SK-N-SH (cell line): ENCODE data around the gene OR4K2. TPM values are rescaled to one million over a fixed set of nuclear protein-coding genes. Genes with fewer than 3 reads are reported as not detected.

ENCODE experiments used
- CTCF ChIA-PET: fragments of 300-600, 350-600 bp; formaldehyde crosslinking; extraction: SDS; loops from one replicate; lab custom pipeline; 2021; lab: Yijun Ruan, JAX
- POLR2A ChIA-PET: fragments of 350-600 bp; sonication (Branson Sonifier 250); formaldehyde crosslinking; extraction: SDS; loops from one replicate; lab custom pipeline; 2020; ENCODE audit warnings: antibody characterized with exemption, inconsistent platforms; lab: Yijun Ruan, JAX
- DNase-seq: peaks from one replicate; pipeline ENCODE4 v3.0.0; 2012
- H2AFZ ChIP-seq: fragments of 200-600 bp; sonication (generic); 2 replicates; pipeline ENCODE4 v1.8.1; 2016; ENCODE audit warnings: antibody characterized with exemption, mild to moderate bottlenecking, low read depth
- H3F3A ChIP-seq: fragments of 200-600 bp; sonication (generic); replicated peaks from 2 replicates; pipeline ENCODE3; 2016; ENCODE audit warnings: antibody characterized with exemption, mild to moderate bottlenecking; ENCODE audit not compliant: insufficient read depth
- H3K27ac ChIP-seq, 2 experiments: fragments of 200-500 bp in 1 of 2; fragments of 200-600 bp in 1 of 2; sonication (Bioruptor generic) in 1 of 2; sonication (generic), shearing (Covaris generic) in 1 of 2; 2 replicates each; pipeline versions ENCODE4 v1.5.1 to v1.6.1; 2014 to 2016; ENCODE audit warnings: low read depth in 2 of 2, inconsistent platforms in 1 of 2, low read length in 1 of 2, mild to moderate bottlenecking in 1 of 2, mixed read lengths in 1 of 2
- H3K27me3 ChIP-seq: fragments of 200-600 bp; sonication (generic), shearing (Covaris generic); 2 replicates; pipeline ENCODE4 v1.6.1; 2016; ENCODE audit warnings: mixed run types; ENCODE audit not compliant: insufficient read depth
- H3K36me3 ChIP-seq, 2 experiments: fragments of 200-500 bp in 1 of 2; fragments of 200-600 bp in 1 of 2; sonication (Bioruptor generic) in 1 of 2; sonication (generic) in 1 of 2; replicated peaks in 1 of 2; 2 replicates each; pipeline versions ENCODE3 to v1.5.1; 2014 to 2016; ENCODE audit warnings: low read length in 1 of 2, mild to moderate bottlenecking in 1 of 2; ENCODE audit not compliant: insufficient read depth in 2 of 2, control insufficient read depth in 1 of 2
- H3K4me1 ChIP-seq, 2 experiments: fragments of 200-500 bp in 1 of 2; fragments of 200-600 bp in 1 of 2; sonication (Bioruptor generic) in 1 of 2; sonication (generic), shearing (Covaris generic) in 1 of 2; 2 replicates each; pipeline versions ENCODE4 v1.5.1 to v1.6.1; 2014 to 2016; ENCODE audit warnings: low read depth in 1 of 2, low read length in 1 of 2, mixed run types in 1 of 2; ENCODE audit not compliant: insufficient read depth in 2 of 2, control insufficient read depth in 1 of 2
- H3K4me2 ChIP-seq: fragments of 200-600 bp; sonication (generic), shearing (Covaris generic); 2 replicates; pipeline ENCODE4 v1.6.1; 2017; ENCODE audit warnings: mixed run types
- H3K4me3 ChIP-seq, 2 experiments: fragments of 200-500 bp in 1 of 2; fragments of 200-600 bp in 1 of 2; sonication (Bioruptor generic) in 1 of 2; sonication (generic), shearing (Covaris generic) in 1 of 2; 2 replicates each; pipeline versions ENCODE4 v1.5.1 to v1.8.1; 2014 to 2016; ENCODE audit warnings: low read depth in 2 of 2, inconsistent platforms in 1 of 2, low read length in 1 of 2, mild to moderate bottlenecking in 1 of 2, mixed read lengths in 1 of 2, moderate library complexity in 1 of 2
- H3K79me2 ChIP-seq: fragments of 200-600 bp; sonication (generic); 2 replicates; pipeline ENCODE4 v1.8.1; 2017; ENCODE audit warnings: mild to moderate bottlenecking; ENCODE audit not compliant: insufficient read depth
- H3K9ac ChIP-seq: fragments of 200-600 bp; sonication (generic); 2 replicates; pipeline ENCODE4 v1.6.1; 2017; ENCODE audit warnings: mixed run types
- H3K9me2 ChIP-seq: fragments of 200-600 bp; sonication (generic); 2 replicates; pipeline ENCODE4 v1.6.1; 2017; ENCODE audit warnings: mixed run types
- H3K9me3 ChIP-seq: fragments of 200-600 bp; sonication (generic); 2 replicates; pipeline ENCODE4 v1.6.1; 2017; ENCODE audit warnings: mixed run types, mild to moderate bottlenecking, moderate library complexity
- H4K20me1 ChIP-seq: fragments of 200-600 bp; sonication (generic); 2 replicates; pipeline ENCODE4 v1.6.1; 2017; ENCODE audit warnings: mild to moderate bottlenecking, mixed run types; ENCODE audit not compliant: insufficient read depth
- ELF1 ChIP-seq: IDR thresholded peaks from 2 replicates; pipeline ENCODE4 v1.4.0; 2012
- EZH2phosphoT487 ChIP-seq: fragments of 200-600 bp; sonication (generic); IDR thresholded peaks from 2 replicates; pipeline ENCODE4 v1.6.1; 2017; ENCODE audit warnings: low read depth, mixed run types, mild to moderate bottlenecking, antibody characterized with exemption, moderate library complexity, borderline replicate concordance
- FOXJ3 ChIP-seq: sonication (generic); formaldehyde crosslinking; IDR thresholded peaks from 2 replicates; pipeline ENCODE4 v1.5.1; 2020; ENCODE audit warnings: mild to moderate bottlenecking, missing genetic modification reagents
- GABPA ChIP-seq: IDR thresholded peaks from 2 replicates; pipeline ENCODE4 v1.4.0; 2012; ENCODE audit warnings: low read depth, mild to moderate bottlenecking
- GATA2 ChIP-seq: sonication (generic); formaldehyde crosslinking; IDR thresholded peaks from 2 replicates; pipeline ENCODE4 v1.5.0; 2020; ENCODE audit warnings: mild to moderate bottlenecking, missing genetic modification reagents
- JUND ChIP-seq: IDR thresholded peaks from 2 replicates; pipeline ENCODE4 v1.4.0; 2012
- POLR2AphosphoS5 ChIP-seq: IDR thresholded peaks from 2 replicates; pipeline ENCODE4 v1.6.1; 2012; ENCODE audit warnings: low read depth, low read length
- RCOR1 ChIP-seq: fragments of 150-350 bp; IDR thresholded peaks from 2 replicates; pipeline ENCODE4 v1.6.1; 2017; ENCODE audit warnings: antibody characterized with exemption, low read length
- RFX5 ChIP-seq: IDR thresholded peaks from 2 replicates; pipeline ENCODE4 v1.6.1; 2012; ENCODE audit warnings: mild to moderate bottlenecking, improper control_type of control experiment, low read length
- RXRA ChIP-seq: IDR thresholded peaks from 2 replicates; pipeline ENCODE4 v1.4.0; 2012; ENCODE audit warnings: low read depth, mild to moderate bottlenecking, borderline replicate concordance
- SIN3A ChIP-seq: IDR thresholded peaks from 2 replicates; pipeline ENCODE4 v1.6.1; 2012; ENCODE audit warnings: low read depth, mild to moderate bottlenecking, low read length, moderate library complexity, borderline replicate concordance
- TCF12 ChIP-seq: IDR thresholded peaks from 2 replicates; pipeline ENCODE4 v1.4.0; 2012
- WGBS: methylation state at CpG from one replicate; pipeline ENCODE4 v1.1.6; 2017; ENCODE audit warnings: low lambda C conversion rate; 5-methylcytosine and 5-hydroxymethylcytosine counted together
- polyA plus RNA-seq, 3 experiments: library from polyadenylated mRNA; depleted of rRNA; stranded (reverse); fragments of >200 nt; gene quantifications; 2 replicates each; pipeline ENCODE4 v1.2.3, GENCODE V29; 2012
- TF ChIP-seq, protein P1 (sequence below): fragments of 150-350 bp; IDR thresholded peaks from 2 replicates; pipeline ENCODE4 v1.6.1; 2017; ENCODE audit warnings: antibody characterized with exemption, low read length, low read depth, borderline replicate concordance
- TF ChIP-seq, protein P2 (sequence below): IDR thresholded peaks from 2 replicates; pipeline ENCODE4 v1.4.0; 2012; ENCODE audit warnings: low read depth
- TF ChIP-seq, protein P3 (sequence below): fragments of 200-600 bp; sonication (generic); IDR thresholded peaks from 2 replicates; pipeline ENCODE4 v1.6.1; 2017; ENCODE audit warnings: antibody characterized with exemption, mild to moderate bottlenecking, moderate library complexity
- TF ChIP-seq, protein P4 (sequence below): fragments of 150-350 bp; IDR thresholded peaks from 2 replicates; pipeline ENCODE4 v1.6.1; 2016; ENCODE audit warnings: mild to moderate bottlenecking, low read depth, low read length

Gene OR4K2
- polyA plus RNA-seq, 1 of the 3 experiments (the other 2 are of a cell fraction), result not detected

DNA sequence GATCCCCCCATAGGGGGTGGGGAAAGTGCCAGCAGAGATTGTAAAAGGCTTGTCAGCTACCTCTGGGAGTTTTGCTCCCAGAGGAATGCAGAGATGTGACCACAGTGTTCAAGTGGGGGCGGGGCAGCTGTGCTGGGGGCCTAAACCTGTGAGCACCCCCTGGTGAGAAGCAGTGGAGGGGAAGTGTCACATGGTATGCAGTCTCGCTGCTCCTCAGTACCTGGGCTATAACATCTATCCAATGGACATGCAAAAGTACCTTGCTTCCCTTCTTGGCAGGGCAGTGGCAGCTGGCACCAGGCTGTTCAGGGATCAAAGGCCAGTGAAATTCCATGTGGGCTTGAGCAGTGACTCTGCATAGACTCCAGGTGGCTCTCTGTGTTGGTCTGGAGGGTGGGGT, 20.3 kb downstream of the OR4K2 start:
- Histone ChIP-seq H3K27me3 (no peaks in the 10 kb centered on the region), H3K36me3 (no peaks in the 10 kb centered on the region)
- no peak for DNase-seq
- TF ChIP-seq, protein P1, sequence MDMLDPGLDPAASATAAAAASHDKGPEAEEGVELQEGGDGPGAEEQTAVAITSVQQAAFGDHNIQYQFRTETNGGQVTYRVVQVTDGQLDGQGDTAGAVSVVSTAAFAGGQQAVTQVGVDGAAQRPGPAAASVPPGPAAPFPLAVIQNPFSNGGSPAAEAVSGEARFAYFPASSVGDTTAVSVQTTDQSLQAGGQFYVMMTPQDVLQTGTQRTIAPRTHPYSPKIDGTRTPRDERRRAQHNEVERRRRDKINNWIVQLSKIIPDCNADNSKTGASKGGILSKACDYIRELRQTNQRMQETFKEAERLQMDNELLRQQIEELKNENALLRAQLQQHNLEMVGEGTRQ, result no peak
- TF ChIP-seq EZH2phosphoT487 (no peak), FOXJ3 (CRISPR knock-in tag) (no peak), GABPA (no peak), RFX5 (no peak), GATA2 (CRISPR knock-in tag) (no peak), SIN3A (no peak), JUND (no peak), POLR2AphosphoS5 (no peak)
- TF ChIP-seq, protein P2, sequence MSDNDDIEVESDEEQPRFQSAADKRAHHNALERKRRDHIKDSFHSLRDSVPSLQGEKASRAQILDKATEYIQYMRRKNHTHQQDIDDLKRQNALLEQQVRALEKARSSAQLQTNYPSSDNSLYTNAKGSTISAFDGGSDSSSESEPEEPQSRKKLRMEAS, result no peak
- TF ChIP-seq, protein P3, sequence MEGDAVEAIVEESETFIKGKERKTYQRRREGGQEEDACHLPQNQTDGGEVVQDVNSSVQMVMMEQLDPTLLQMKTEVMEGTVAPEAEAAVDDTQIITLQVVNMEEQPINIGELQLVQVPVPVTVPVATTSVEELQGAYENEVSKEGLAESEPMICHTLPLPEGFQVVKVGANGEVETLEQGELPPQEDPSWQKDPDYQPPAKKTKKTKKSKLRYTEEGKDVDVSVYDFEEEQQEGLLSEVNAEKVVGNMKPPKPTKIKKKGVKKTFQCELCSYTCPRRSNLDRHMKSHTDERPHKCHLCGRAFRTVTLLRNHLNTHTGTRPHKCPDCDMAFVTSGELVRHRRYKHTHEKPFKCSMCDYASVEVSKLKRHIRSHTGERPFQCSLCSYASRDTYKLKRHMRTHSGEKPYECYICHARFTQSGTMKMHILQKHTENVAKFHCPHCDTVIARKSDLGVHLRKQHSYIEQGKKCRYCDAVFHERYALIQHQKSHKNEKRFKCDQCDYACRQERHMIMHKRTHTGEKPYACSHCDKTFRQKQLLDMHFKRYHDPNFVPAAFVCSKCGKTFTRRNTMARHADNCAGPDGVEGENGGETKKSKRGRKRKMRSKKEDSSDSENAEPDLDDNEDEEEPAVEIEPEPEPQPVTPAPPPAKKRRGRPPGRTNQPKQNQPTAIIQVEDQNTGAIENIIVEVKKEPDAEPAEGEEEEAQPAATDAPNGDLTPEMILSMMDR, result no peak
- TF ChIP-seq, protein P4, sequence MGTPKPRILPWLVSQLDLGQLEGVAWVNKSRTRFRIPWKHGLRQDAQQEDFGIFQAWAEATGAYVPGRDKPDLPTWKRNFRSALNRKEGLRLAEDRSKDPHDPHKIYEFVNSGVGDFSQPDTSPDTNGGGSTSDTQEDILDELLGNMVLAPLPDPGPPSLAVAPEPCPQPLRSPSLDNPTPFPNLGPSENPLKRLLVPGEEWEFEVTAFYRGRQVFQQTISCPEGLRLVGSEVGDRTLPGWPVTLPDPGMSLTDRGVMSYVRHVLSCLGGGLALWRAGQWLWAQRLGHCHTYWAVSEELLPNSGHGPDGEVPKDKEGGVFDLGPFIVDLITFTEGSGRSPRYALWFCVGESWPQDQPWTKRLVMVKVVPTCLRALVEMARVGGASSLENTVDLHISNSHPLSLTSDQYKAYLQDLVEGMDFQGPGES, result no peak
- TF ChIP-seq, all 33 proteins: peak for 0
- no peaks in the 10 kb centered on the region for H3K9me2 ChIP-seq
- 0 out of 2 replicates have a peak, but pooled peaks cover 6% of the 10 kb centered on the region for H3K9me3 ChIP-seq
- no peak overlapping the region for H2AFZ ChIP-seq
- ChIA-PET POLR2A (no interaction called here), CTCF (no interaction called here)
- no peaks in the 10 kb centered on the region for H3K79me2 ChIP-seq
- 0% methylated on average over 2 of the region's 2 CpGs for WGBS
- H3K27ac ChIP-seq, result no peak overlapping the region
- H4K20me1 ChIP-seq, result no peaks in the 10 kb centered on the region
- no peak overlapping the region for H3K4me3 ChIP-seq
- no peaks in the 10 kb centered on the region for H3F3A ChIP-seq
- H3K4me2 ChIP-seq, result no peak overlapping the region
- no peaks in the 10 kb centered on the region for H3K4me1 ChIP-seq
- no peak overlapping the region for H3K9ac ChIP-seq

DNA sequence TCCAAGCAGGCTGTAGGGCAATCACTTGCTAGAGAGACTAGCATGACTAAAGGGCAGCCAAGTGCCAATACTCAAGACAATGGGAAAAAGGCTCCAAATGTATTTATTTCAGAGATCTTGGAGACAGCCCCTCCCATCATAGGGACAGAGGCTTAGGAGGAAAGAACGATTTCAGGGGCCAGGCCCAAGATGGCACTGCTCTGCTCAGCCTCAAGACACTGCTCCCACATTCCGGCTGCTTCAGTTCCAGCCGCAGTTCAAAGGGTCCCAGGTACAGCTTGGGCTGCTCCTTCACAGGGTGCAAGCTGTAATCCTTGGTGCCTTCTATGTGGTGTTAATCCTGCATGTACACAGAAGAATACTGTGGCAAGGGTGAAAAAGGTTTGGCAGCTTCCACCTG, 26.1 kb downstream of the OR4K2 start:
- Histone ChIP-seq H3K27ac (no peak overlapping the region), H3K4me1 (no peaks in the 10 kb centered on the region), H3K9ac (no peak overlapping the region), H3K9me2 (no peaks in the 10 kb centered on the region), H3F3A (no peaks in the 10 kb centered on the region), H3K36me3 (no peaks in the 10 kb centered on the region), H3K79me2 (no peaks in the 10 kb centered on the region), H4K20me1 (no peaks in the 10 kb centered on the region), H3K4me2 (no peak overlapping the region), H3K27me3 (no peaks in the 10 kb centered on the region), H3K9me3 (no peaks in the 10 kb centered on the region), H2AFZ (no peak overlapping the region), H3K4me3 (no peak overlapping the region)
- POLR2A ChIA-PET, result no interaction called here
- CTCF ChIA-PET, result no interaction called here
- 0% methylated on average over 3 of the region's 3 CpGs for WGBS
- TF ChIP-seq TCF12, result no peak
- TF ChIP-seq ELF1, result no peak
- TF ChIP-seq RCOR1, result no peak
- TF ChIP-seq RFX5, result no peak
- TF ChIP-seq SIN3A, result no peak
- TF ChIP-seq, protein P1, result no peak
- TF ChIP-seq RXRA, result no peak
- DNase-seq, result no peak
